Keratinocyte (primary cell): ENCODE results near the gene SIPA1. TPM values are rescaled to one million over a fixed set of nuclear protein-coding genes. Genes with fewer than 3 reads are reported as not detected.

Experiments
- DNase-seq: peaks from one replicate; pipeline ENCODE4 v3.0.0-alpha.2; 2011; ENCODE audit warnings: low read depth, missing footprints, low spot score
- FAIRE-seq: peaks from 2 replicates; lab custom pipeline; 2011; peaks lifted over from hg19 to GRCh38; lab: Jason Lieb, UNC
- H2AFZ ChIP-seq: 2 replicates; pipeline ENCODE4 v1.6.0; 2012; ENCODE audit warnings: low read length, control low read depth, inconsistent platforms; ENCODE audit not compliant: control insufficient read depth
- H3K27ac ChIP-seq: 2 replicates; pipeline ENCODE4 v1.5.1; 2011; ENCODE audit warnings: low read length; ENCODE audit not compliant: control insufficient read depth, insufficient read depth
- H3K27me3 ChIP-seq: 3 replicates; pipeline ENCODE4 v1.6.0; 2011; ENCODE audit warnings: low read length; ENCODE audit not compliant: control insufficient read depth, insufficient read depth; ENCODE audit errors: extremely low read depth
- H3K36me3 ChIP-seq, 2 experiments: 2 replicates in 1 of 2; 3 replicates in 1 of 2; pipeline ENCODE4 v1.5.1; 2011; ENCODE audit warnings: low read length in 2 of 2, mild to moderate bottlenecking in 1 of 2; ENCODE audit not compliant: control insufficient read depth in 2 of 2, insufficient read depth in 2 of 2; ENCODE audit errors: extremely low read depth in 1 of 2
- H3K4me1 ChIP-seq: 3 replicates; pipeline ENCODE4 v1.5.1; 2011; ENCODE audit warnings: low read length; ENCODE audit not compliant: control insufficient read depth, insufficient read depth; ENCODE audit errors: extremely low read depth
- H3K4me2 ChIP-seq: 3 replicates; pipeline ENCODE4 v1.6.0; 2011; ENCODE audit warnings: low read depth, low read length; ENCODE audit not compliant: control insufficient read depth, insufficient read depth; ENCODE audit errors: extremely low read depth
- H3K4me3 ChIP-seq, 3 experiments: fragments of 200-600 bp in 1 of 3; sonication (generic) in 1 of 3; 2 replicates in 2 of 3; 3 replicates in 1 of 3; pipeline ENCODE4 v1.5.1; 2011 to 2016; ENCODE audit warnings: low read length in 3 of 3, mild to moderate bottlenecking in 3 of 3, control low read depth in 2 of 3, inconsistent platforms in 1 of 3, low read depth in 1 of 3, mixed read lengths in 1 of 3, mixed run types in 1 of 3, moderate library complexity in 1 of 3; ENCODE audit not compliant: control insufficient read depth in 2 of 3, insufficient read depth in 2 of 3; ENCODE audit errors: extremely low read depth in 1 of 3
- H3K79me2 ChIP-seq: 2 replicates; pipeline ENCODE4 v1.6.0; 2012; ENCODE audit warnings: low read length; ENCODE audit not compliant: control insufficient read depth, insufficient read depth
- H3K9ac ChIP-seq: 3 replicates; pipeline ENCODE4 v1.6.0; 2011; ENCODE audit warnings: low read length; ENCODE audit not compliant: control insufficient read depth, insufficient read depth; ENCODE audit errors: extremely low read depth
- H3K9me1 ChIP-seq: 3 replicates; pipeline ENCODE4 v1.6.0; 2011; ENCODE audit warnings: low read length; ENCODE audit not compliant: control insufficient read depth, insufficient read depth; ENCODE audit errors: extremely low read depth
- H3K9me3 ChIP-seq: 2 replicates; pipeline ENCODE4 v1.5.1; 2012; ENCODE audit warnings: low read depth, low read length; ENCODE audit not compliant: control insufficient read depth
- H4K20me1 ChIP-seq: 3 replicates; pipeline ENCODE4 v1.6.0; 2011; ENCODE audit warnings: low read length; ENCODE audit not compliant: control insufficient read depth, insufficient read depth; ENCODE audit errors: extremely low read depth
- CTCF ChIP-seq, 3 experiments: IDR thresholded peaks in 1 of 3; conservative IDR thresholded peaks in 1 of 3; optimal IDR thresholded peaks in 1 of 3; 2 replicates in 2 of 3; 3 replicates in 1 of 3; pipeline versions ENCODE3 to v1.5.1; 2011; ENCODE audit warnings: low read length in 3 of 3, mild to moderate bottlenecking in 3 of 3, moderate library complexity in 2 of 3, control low read depth in 1 of 3, inconsistent platforms in 1 of 3; ENCODE audit not compliant: insufficient read depth in 2 of 3; ENCODE audit errors: extremely low read depth in 1 of 3
- EZH2 ChIP-seq: IDR thresholded peaks from one replicate; pipeline ENCODE4 v1.6.1; 2012; ENCODE audit warnings: inconsistent platforms, mild to moderate bottlenecking, low read length, moderate library complexity
- dilution Hi-C: fragments of 300-500 bp; cut with MboI; formaldehyde crosslinking; loops from one replicate; pipeline ENCODE4 v1.7.0; 2020; ENCODE audit warnings: low sequenced_read_pairs; ENCODE audit not compliant: extremely low pct_ligation_motif_present
- polyA plus RNA-seq, 5 experiments: library from polyadenylated mRNA; depleted of rRNA in 3 of 5; stranded (reverse) in 3 of 5; stranded (forward) in 1 of 5; unstranded in 1 of 5; fragments of >200 nt; gene quantifications; 1 replicate in 1 of 5; 2 replicates in 3 of 5; 3 replicates in 1 of 5; pipeline versions ENCODE4 v1.2.1 to v1.2.3, GENCODE V29; 2011 to 2012; ENCODE audit warnings: missing spikeins in 2 of 5, low read depth in 1 of 5, low replicate concordance in 1 of 5

SIPA1 gene
- polyA plus RNA-seq, 1 donor (not counting 4 experiments of a cell fraction or from before 2014, with no cell fraction given) = 4.5 TPM

GRCh38 chr11:65616575-65617001 is 21.3 kb upstream of the SIPA1 start:
- peaks cover 37 to 44% of the 10 kb centered on the region in 2 experiments for H3K36me3 ChIP-seq
- H2AFZ ChIP-seq = no peak overlapping the region
- dilution Hi-C loops = no loop called here
- DNase-seq (no peak), FAIRE-seq (no peak)
- peaks cover 25% of the 10 kb centered on the region for H3K4me1 ChIP-seq
- H3K27ac ChIP-seq = peak overlapping the region; percentile 2
- H3K4me2 ChIP-seq = peak overlapping the region; percentile 47
- H3K79me2 ChIP-seq = peaks cover 75% of the 10 kb centered on the region
- H3K4me3 ChIP-seq = peak overlapping the region; percentile 38 to 85 (median 65)
- H3K9ac ChIP-seq = peak overlapping the region; percentile 86
- TF ChIP-seq CTCF (optimal IDR thresholded peaks at IDR 0.05 in 1 of 3, IDR thresholded peaks at IDR 0.05 in 1 of 3, conservative IDR thresholded peaks at IDR 0.05 in 1 of 3; ENCODE audit: extremely low read depth in 1 of 3, insufficient read depth in 2 of 3, low read length in 3 of 3) (no peak), EZH2 (no peak)
- H4K20me1 ChIP-seq = no peaks in the 10 kb centered on the region
- no peaks in the 10 kb centered on the region for H3K27me3 ChIP-seq
- no peaks in the 10 kb centered on the region for H3K9me3 ChIP-seq
- no peaks in the 10 kb centered on the region for H3K9me1 ChIP-seq

- DNase-seq (no peak), FAIRE-seq (no peak)
- Histone ChIP-seq H3K36me3 (peaks cover 35 to 40% of the 10 kb centered on the region in 2 experiments), H2AFZ (no peak overlapping the region), H3K4me3 (peak overlapping the region in 2 of 3 experiments; percentile 38 to 65), H4K20me1 (no peaks in the 10 kb centered on the region), H3K79me2 (peaks cover 68% of the 10 kb centered on the region), H3K27me3 (no peaks in the 10 kb centered on the region), H3K27ac (no peak overlapping the region), H3K9me1 (no peaks in the 10 kb centered on the region), H3K4me2 (peak overlapping the region; percentile 47), H3K4me1 (peaks cover 19% of the 10 kb centered on the region), H3K9me3 (no peaks in the 10 kb centered on the region), H3K9ac (peak overlapping the region; percentile 86)
- dilution Hi-C loops = no loop called here
- TF ChIP-seq EZH2 (no peak), CTCF (optimal IDR thresholded peaks at IDR 0.05 in 1 of 3, IDR thresholded peaks at IDR 0.05 in 1 of 3, conservative IDR thresholded peaks at IDR 0.05 in 1 of 3; ENCODE audit: extremely low read depth in 1 of 3, insufficient read depth in 2 of 3, low read length in 3 of 3) (no peak)
Observed at GRCh38 chr11:65617136-65617850, 20.6 kb upstream of the SIPA1 start.
